ENCODE data around the gene GP5.

GP5 gene

DNA sequence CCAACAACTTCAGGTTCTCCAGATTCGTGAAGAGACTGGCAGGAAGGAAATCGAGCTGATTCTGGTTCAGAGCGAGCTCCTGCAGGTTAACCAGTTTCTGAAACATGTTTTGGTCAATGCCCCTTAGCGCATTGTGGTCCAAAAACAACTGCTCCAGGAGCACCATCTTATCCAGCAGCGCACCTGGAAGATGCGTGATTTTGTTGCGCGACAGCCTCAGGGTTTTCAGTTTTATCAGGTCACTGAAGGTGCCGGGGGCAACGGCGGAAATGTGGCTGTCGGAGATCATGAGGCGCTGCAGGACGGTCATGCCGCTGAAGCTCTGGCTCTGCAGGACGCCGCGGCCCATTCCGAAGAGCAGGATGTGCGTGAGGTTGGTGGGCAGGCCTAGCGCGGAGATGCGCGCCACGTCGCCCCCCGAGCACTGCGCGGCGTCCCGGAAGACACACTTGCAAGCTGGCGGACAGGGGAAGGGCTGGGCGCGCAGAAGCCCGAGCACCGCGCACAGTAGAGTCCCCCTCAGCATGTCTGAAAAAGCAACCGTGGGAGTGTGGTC is 1.2 kb downstream of the GP5 start:
- peak; percentile 45 for DNase-seq (ENCODE audit: low read depth)

DNA sequence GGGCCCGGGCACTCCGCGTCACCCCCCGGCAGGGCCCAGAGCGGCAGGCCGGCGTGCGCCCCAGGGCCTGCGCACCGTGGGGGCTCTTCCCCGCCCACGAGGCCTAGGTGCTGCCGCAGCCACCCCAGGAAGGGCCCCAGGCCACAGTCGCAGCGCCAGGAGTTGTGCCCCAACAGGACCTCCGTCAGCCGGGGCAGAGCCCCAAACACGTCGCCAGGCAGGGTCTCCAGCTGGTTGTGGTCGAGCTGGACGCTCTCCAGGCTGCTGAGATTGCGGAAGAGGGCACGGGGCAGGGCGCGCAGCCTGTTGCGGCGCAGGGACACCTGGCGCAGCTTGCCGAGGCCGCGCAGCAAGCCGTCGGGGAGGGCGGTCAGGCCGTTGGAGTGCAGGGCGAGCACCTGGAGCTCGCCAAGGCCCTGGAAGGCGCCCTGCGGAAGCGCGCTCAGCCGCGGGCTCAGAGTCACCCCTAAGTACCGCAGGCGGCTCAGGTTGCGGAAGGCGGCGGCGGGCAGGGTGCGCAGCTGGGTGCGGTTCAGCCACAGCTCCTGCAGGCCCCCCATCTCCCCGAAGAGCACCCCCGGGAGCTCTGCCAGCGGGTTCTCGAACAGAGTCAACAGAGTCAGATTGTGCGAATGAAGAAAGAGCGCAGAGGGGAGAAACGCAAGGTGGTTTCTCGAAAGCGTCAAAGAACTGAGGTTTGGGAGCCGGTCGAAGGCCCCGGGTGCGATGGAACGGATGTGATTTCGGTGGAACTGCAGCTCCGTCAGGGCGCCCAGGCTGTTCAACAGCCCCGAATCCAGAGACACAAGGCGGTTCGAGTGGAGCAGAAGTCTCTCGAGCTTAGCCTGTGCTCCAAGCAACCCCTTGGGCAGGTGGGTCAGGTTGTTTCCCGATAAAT is 2.0 kb downstream of the GP5 start:
- no peak for DNase-seq (ENCODE audit: low read depth)

DNA sequence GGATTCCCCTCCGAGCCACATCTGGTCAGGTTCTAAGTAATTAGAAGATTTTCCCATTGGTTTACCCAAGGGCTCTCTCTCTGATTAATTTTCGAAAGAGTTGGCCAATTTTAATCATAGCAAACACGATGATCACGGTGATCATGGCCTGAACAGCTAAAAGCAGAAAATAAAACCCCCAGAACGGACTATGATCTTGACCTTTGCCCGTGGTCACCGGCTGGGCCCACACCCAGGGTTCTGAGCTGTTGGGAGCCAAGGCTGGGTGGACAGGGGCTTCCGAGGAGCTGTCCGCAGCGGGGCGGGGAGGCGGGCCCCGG is 2.6 kb downstream of the GP5 start:
- DNase-seq (ENCODE audit: low read depth), result no peak

DNA sequence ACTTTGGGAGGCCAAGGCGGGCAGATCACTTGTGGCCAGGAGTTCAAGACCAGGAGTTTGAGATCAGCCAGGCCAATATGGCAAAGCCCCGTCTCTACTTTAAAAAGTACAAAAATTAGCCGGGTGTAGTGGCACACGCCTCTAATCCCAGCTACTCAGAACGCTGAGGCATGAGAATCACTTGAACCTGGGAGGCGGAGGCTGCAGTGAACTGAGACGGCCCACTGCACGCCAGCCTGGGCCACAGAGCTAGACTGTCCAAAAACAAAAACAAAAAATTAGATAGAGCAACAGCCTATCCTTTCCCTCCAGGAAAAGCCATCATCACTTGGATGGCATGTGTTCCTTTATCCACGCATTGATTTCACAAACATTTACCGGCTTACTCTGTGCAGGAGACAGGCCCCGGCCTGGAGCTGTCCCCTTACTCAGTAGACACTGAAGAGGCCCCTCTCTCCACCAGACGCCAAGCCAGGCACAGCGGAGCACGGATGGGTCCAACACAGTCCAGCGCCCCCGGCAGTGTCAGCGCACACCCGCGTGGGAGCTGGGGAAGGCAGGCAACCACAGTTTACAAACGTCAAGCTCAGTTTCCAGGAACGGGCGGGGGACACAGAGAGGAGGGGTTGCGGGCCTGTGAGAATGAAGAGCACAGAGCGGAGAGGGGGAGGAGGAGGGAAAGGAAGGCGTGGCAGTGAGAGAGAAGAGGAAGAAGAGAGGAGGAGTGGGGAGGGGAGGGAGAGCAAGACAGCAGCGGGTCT is 3.1 kb downstream of the GP5 start:
- peak; percentile 62 for DNase-seq (ENCODE audit: low read depth)

DNA sequence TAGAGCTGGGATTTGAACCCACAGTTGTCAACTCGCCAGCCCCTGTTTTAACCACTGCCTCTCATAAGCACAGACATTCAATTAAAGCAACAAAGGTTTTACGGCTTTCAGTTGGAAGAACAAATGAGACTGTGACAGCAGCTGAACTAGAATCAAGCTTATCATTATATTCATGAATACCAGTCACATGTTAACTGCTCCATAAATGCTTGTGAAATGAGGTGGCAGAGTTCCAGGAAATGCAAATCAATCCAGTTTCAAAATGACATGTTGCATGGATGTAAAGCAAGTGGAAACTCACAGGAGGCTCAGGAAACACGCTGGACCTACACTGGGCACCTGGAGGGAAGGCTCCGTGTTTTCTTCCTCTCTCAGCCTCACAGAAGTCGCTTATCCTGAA is 3.9 kb downstream of the GP5 start:
- no peak for DNase-seq (ENCODE audit: low read depth)

DNA sequence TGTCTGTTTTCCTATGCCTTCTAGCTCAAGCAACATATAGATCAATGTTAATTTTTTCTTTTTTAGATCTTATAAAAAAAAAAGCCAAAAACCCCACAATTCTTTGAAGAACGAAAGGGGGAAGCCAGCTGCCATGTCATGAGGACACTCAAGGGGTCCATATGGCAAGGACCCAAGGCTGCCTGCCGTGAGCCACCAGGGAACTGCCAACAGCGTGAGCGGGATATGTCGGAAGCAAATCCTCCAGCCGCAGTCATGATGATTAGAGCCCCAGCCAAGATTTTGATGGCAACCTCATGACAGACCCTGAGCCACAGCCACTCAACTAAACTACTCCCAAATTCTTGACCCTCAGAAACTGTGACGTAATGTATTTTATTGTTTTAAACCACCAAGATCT is 6.5 kb downstream of the GP5 start:
- no peak for DNase-seq (ENCODE audit: low read depth)

DNA sequence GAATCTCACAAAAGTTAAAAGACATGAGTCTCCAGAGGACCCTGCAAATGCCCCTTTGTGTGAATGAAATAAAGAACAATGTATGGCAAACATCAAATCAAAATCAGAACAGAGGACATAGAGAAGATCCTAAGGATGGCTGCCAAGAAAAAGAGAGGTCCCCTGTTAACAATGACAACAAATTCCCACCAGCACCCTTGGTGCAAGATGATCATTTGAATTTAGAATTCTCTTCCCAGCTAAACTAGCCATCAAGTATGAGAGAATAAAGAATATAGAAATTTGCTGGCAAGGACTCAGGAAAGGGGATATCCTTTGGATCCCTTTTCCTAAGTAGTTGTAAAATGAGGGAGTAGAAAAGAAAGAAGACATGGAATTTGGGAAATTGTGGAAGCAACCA is 8.2 kb downstream of the GP5 start:
- DNase-seq (ENCODE audit: low read depth), result no peak

DNA sequence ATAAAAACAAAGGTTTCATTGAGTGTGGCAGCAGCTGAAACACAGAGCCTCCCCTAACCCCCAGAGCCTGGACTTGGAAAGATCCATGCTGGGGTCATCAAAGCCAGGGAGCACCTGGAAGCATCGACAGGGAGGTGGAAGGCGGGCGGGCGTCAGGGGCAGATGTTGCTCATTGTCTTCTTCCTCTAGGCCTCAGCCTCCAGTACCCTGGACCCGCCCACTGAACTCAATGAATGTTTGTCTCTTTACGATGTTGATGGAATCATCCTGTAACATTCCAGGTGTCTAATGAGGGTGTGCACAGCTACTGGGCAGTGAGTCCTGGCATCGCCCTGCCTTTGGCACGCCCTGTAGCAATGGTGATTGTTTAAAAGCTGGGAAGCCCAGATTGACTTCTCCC is 9.8 kb downstream of the GP5 start:
- no peak for DNase-seq (ENCODE audit: low read depth)

DNA sequence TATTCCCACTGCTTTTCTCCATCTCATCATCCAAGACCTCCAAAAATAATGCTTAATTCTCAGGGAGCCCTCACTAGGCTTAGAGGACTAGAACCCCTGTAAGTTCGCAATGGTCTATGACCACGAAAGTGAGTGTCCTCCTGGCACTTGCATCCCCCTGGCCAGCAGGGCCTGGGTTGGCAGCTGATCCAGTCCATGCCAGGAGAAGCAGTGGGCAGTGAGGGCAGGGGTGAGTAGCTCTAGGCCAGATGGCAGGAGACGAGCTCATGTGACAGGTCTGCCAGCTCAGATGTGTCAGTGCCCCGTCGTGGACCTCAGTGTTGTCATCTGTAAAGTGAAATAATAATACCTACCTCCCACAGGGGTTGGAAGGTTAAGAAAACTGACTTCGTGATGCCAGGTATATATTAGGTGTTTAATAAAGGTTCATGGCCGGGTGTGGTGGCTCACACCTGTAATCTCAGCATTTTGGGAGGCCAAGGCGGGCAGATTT is 11.1 kb downstream of the GP5 start:
- no peak for DNase-seq (ENCODE audit: low read depth)

DNA sequence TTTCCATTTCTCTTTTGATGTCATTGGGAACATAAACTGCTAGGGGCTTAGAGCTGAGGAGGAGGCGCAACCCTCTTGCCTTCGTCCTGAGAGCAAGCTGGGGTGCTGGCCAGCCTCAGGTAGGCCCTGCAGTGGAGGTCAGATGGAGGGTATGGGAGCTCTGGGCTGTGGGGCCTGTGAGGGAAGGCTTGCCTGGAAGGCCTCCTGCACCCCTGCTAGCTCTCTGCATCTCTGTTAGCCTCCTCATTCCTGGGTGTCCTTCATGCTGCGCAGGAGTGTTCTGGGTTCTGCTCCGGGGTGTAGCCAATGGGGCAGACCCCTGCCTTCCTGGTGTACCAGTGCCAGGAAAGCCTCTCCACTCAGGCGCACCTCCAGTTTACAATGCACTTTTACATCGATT is 11.8 kb downstream of the GP5 start:
- no peak for DNase-seq (ENCODE audit: low read depth)

DNA sequence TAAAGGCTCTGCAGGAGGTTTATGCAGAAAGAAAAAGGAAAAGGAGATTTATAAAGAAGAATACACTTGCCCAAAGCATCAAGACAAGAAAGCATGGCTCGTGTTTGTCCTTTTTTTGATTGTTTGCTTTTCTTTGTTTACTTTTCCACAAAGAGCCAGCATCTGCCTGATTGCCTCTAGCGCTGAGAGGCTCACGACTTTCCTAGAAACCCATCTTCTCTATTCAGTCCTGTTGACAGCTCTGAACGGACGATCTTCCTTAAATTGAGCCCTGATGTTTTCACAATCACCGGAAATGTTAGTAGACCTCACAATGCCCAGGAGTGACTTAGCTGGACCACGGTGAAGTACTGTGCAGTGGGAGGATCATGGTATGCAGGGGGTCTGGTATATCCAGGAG is 12.4 kb downstream of the GP5 start:
- no peak for DNase-seq (ENCODE audit: low read depth)

DNA sequence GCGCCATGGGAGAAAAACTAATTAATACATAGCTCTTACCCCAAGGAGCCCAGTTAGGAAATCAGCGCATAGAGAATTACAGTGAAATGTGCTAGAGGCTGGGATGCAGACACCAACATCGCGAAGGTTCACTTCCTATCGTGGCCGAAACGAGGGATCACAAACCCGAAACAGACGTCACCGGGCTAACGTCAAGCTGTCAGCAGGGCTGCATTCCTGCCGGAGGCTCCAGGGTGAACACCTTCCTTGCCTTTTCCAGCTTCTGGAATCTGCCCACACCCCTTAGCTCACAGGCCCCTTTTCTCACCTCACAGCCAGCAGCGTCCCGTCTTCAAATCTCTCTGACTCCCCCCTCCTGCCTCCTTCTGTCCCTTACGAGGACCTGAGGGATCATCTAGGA is 13.0 kb downstream of the GP5 start:
- no peak for DNase-seq (ENCODE audit: low read depth)

DNA sequence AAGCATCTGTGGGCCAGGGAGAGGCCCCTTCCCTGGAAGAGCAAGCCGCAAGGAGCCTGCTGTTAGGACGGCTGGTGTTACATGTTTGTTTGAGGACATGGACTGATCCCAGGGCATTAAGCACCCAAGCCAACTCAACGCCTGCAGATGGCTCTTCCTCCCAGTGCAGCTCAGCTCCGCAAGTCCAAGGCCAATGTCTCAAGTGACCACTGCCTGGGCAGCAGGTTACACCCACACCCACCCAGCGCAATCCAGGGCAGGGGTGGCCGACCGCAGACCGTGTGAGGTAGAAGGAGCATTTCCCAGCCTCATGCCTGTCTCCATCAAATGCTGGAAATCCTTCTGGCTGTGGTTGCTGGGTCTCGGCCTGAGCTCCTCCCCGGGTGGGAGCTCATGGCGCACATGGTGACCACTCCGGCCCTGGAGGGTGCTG is 14.5 kb downstream of the GP5 start:
- no peak for DNase-seq (ENCODE audit: low read depth)

DNA sequence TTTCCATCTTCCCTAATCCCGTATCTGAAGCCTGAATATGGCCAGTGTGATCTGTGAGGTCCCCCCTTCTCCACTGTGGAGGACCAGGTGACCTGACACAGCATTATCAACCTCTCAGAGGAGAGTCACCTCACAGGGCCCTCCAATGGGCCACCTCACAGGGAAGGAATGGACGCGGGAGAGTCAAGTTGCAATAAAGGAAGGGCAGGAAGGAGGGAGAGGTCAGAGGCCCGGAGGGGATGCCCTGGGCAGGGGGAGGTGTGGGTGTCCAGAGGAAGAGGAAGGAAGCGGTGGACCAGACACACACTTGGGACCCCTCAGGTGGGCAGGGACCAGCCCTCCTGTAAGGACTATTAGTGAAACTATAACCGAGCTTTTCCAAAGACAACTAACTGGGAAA is 14.9 kb downstream of the GP5 start:
- no peak for DNase-seq (ENCODE audit: low read depth)

DNA sequence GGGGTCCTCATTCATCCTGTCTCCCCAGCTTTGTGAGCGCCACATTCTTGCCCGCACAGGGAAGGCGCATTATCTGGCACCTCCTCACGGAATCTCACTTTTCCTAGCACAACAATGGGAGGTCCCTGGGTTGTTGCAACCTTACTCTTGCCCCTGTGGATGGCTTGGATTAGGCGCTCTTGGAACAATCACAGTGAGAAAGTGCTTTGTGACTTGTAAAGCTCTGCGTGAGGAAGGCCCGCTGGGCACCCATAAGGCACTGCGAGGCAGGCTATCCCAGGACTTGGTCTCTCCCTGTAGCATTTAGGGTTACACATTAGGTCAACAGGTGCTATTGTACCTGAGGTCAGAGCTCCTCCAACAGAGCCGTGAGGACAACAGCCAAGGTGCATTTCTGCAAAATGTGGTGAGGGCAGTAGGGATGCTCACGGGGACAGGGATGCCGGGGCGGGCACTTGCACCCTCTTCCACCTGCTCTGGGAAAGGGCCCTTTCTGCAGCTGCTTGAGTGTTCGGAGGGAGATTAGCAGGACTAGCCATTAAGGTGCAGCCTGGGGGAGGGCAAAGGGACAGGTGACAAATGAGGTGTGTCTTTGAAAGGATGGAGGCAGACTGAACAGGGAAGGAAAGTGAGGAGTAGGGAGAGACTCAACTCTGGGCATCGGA is 15.7 kb downstream of the GP5 start:
- DNase-seq (ENCODE audit: low read depth), result no peak

DNA sequence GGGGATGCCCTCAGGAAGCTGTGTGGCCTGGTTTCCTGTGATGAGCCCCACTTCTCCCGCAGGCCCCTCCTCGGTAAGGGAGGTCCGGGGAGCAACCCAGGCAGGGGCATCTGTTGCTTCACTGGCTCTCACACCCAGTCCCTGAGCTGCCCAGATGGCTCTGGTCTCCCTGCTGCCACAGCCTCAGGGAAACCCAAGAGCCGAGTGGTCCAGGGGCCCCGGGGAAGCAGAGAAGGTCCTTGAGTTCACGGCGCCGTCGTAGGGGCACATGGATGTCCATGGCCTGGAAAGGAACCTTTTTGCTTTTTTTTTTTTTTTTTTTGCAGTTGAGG is 16.2 kb downstream of the GP5 start:
- no peak for DNase-seq (ENCODE audit: low read depth)

DNA sequence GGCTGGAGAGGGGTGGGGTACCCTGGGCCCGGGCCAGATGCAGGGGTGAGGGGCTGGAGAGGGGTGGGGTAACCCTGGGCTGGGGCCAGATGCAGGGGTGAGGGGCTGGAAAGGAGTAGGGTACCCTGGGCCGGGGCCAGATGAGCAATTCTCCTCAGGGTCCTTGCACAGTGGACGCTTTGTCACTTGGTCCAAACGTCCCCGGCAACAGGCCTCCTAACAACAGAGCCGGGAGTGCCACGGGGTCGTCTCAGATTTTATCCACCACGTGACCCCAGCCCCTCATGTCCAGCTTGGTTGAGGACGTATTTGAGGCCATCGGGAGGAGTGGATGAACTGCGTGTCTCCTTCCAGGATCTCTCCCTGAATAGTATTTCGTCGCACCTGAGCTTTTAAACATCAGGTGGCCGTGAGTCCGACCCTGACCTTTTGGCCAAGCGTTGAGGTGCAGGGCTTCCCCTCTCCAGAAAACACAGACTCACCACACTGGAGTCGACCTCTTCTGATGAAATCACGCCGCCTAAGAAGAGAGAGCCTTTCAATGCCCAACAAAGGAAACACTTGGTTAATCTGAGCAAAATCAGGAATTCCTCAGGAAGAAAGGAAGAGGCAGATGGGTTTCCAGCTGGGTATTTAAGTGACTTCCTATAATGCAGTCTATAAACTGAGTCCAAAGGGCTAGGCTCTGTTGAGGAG is 16.7 kb downstream of the GP5 start:
- no peak for DNase-seq (ENCODE audit: low read depth)

DNA sequence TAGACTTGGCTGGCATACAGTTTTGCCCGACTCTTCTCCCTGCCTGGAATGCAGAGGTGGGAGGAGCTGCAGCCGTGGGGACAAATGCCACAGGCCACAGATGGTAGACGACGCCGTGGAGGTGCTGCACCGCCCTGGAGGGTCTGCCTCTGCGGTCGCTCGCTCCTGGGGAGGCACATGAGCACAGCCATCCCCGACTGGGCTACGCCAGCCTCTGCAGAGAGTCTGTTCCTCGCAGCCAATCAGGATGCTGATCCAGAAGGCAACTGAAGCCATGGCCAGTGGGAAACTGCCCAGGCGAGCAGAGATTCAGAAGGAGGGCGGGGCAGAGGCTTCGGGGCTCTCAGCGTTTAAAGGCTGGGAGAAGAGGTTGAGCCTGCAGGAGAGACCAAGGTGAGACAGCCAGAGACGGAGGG is 17.6 kb downstream of the GP5 start:
- DNase-seq (ENCODE audit: low read depth), result no peak

DNA sequence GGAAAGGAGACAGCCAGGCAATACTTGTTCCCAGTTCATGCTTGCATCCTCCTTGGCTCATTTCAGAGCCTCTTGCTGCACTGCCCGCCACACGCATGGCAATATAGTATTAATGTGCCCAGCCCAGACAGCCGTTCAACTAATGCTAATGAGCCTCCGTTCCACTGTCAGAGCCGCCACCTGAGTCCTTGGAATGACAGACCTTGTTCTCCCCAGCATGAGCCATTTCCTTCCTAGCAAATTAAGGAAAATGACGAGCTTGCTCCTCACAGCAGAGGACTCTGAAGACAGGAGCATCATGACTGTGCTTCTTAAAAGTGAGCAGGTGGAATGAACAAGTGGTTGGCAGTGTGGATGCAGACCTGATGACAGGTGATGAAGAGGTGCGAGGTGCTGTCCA is 18.7 kb downstream of the GP5 start:
- no peak for DNase-seq (ENCODE audit: low read depth)

DNA sequence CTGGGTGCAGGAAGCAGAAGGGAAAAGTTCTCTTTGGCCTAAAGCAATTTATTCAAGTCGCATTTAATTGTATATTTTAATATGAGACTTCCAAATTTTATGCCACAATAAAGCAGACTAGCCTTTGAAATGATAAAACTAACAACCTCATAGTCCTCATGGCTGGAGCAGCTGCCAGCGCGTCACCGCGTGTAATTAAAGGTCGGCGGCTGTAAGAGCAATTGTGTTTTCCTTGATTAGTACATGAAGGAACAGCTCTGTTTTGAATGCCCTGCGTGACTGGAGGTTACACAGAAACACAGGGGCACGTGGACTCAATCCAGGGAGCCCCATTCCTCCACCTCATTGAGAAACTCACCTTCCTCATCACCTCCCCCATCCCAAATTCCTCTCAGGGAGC is 19.4 kb downstream of the GP5 start:
- no peak for DNase-seq (ENCODE audit: low read depth)

DNA sequence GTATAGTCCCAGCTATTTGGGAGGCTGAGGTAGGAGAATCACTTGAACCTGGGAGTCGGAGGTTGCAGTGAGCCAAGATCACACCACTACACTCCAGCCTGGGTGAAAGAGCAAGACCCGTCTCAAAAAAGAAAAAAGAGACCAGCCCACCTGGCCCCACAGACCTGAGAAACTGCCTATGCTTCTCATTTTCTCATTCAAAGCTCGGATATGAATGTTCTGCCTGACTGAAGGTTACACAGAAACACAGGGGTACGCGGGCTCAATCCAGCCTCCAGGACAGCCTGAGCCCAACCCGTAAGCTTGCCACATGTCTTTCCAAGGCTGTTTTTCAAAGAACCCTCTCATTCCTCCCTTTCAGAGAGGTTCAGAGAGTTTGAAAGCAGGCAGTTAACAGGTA is 19.8 kb downstream of the GP5 start:
- no peak for DNase-seq (ENCODE audit: low read depth)

DNA sequence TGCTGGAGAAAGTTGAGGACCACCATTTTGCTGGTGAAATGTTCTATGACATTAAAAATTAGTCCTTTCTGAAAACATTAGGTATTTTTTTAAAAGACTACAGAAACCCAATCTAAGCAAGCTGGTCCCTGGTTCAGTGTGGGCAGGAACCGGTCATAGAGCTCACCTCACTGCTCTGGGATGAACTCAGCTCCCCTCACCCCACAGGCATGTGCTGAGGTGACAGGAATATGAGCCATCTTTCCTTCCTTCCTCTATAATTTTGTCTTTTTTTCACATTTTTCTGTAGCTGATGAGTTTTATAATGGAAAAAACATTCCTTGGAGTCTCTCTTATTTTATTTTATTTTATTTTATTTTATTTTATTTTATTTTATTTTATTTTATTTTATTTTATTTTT is 21.4 kb downstream of the GP5 start:
- DNase-seq (ENCODE audit: low read depth), result no peak
